Neutrophil (primary cell): ENCODE measurements around the gene CREB5.

Experiments
- H3K27ac ChIP-seq: fragments of 200-600 bp; sonication (generic); 2 replicates; pipeline ENCODE4 v1.5.1; 2016; ENCODE audit warnings: mild to moderate bottlenecking, moderate library complexity
- H3K27me3 ChIP-seq: fragments of 200-600 bp; sonication (generic); 2 replicates; pipeline ENCODE4 v1.6.0; 2016; ENCODE audit warnings: mild to moderate bottlenecking
- H3K36me3 ChIP-seq: fragments of 200-600 bp; sonication (generic); 2 replicates; pipeline ENCODE4 v1.5.1; 2017
- H3K4me1 ChIP-seq, 2 experiments: fragments of 200-600 bp in 1 of 2; sonication (generic) in 1 of 2; 1 replicate in 1 of 2; 2 replicates in 1 of 2; pipeline versions ENCODE4 v1.5.1 to v1.6.1; 2013 to 2016; ENCODE audit warnings: low read depth in 1 of 2, low read length in 1 of 2, mild to moderate bottlenecking in 1 of 2, moderate library complexity in 1 of 2; ENCODE audit not compliant: control insufficient read depth in 1 of 2, insufficient read depth in 1 of 2
- H3K4me3 ChIP-seq, 2 experiments: fragments of 200-600 bp in 1 of 2; sonication (generic) in 1 of 2; 1 replicate in 1 of 2; 2 replicates in 1 of 2; pipeline ENCODE4 v1.5.1; 2013 to 2016; ENCODE audit warnings: low read depth in 1 of 2, low read length in 1 of 2, mild to moderate bottlenecking in 1 of 2, moderate library complexity in 1 of 2
- H3K9me3 ChIP-seq: fragments of 200-600 bp; sonication (generic); 2 replicates; pipeline ENCODE4 v1.5.1; 2016
- TF ChIP-seq, protein P1 (sequence below): fragments of 200-600 bp; sonication (generic); IDR thresholded peaks from 2 replicates; pipeline ENCODE4 v1.5.1; 2016; ENCODE audit warnings: antibody characterized with exemption

CREB5 gene

DNA sequence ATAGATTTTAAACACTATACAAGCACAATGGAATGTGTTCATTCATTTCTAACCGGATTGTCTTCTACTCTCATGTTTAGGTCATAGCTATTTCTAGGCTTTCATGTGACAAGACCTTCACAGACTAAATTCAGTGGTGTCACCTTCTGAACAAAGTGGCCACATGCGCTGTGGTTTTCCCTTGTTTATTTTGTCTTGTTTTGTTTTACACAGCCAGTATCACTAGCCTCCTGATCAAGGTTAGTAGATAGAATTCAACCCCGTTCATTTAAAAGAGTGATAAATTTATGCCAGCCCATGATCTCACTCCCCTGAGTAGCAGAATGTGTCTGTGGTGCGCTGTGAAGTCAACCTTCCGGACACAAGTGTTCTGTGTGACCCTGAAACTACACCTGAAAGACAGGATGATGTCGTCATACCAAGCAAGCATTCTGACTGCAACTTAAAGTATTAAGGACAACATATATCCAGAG, 209.1 kb downstream of the CREB5 start:
- H3K27ac ChIP-seq: no peak overlapping the region
- H3K27me3 ChIP-seq: no peaks in the 10 kb centered on the region
- no peak overlapping the region for H3K4me3 ChIP-seq
- H3K9me3 ChIP-seq: no peaks in the 10 kb centered on the region
- peaks cover 13 to 15% of the 10 kb centered on the region in 2 experiments for H3K4me1 ChIP-seq
- TF ChIP-seq, protein P1, sequence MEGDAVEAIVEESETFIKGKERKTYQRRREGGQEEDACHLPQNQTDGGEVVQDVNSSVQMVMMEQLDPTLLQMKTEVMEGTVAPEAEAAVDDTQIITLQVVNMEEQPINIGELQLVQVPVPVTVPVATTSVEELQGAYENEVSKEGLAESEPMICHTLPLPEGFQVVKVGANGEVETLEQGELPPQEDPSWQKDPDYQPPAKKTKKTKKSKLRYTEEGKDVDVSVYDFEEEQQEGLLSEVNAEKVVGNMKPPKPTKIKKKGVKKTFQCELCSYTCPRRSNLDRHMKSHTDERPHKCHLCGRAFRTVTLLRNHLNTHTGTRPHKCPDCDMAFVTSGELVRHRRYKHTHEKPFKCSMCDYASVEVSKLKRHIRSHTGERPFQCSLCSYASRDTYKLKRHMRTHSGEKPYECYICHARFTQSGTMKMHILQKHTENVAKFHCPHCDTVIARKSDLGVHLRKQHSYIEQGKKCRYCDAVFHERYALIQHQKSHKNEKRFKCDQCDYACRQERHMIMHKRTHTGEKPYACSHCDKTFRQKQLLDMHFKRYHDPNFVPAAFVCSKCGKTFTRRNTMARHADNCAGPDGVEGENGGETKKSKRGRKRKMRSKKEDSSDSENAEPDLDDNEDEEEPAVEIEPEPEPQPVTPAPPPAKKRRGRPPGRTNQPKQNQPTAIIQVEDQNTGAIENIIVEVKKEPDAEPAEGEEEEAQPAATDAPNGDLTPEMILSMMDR: no peak
- no peaks in the 10 kb centered on the region for H3K36me3 ChIP-seq

- Histone ChIP-seq H3K27ac (no peak overlapping the region), H3K27me3 (no peaks in the 10 kb centered on the region), H3K36me3 (no peaks in the 10 kb centered on the region), H3K9me3 (no peaks in the 10 kb centered on the region), H3K4me3 (no peak overlapping the region), H3K4me1 (peaks cover 17 to 20% of the 10 kb centered on the region in 2 experiments)
- TF ChIP-seq, protein P1: no peak
These were observed 210.9 kb downstream of the CREB5 start for GRCh38 chr7:28623105-28623730.

DNA sequence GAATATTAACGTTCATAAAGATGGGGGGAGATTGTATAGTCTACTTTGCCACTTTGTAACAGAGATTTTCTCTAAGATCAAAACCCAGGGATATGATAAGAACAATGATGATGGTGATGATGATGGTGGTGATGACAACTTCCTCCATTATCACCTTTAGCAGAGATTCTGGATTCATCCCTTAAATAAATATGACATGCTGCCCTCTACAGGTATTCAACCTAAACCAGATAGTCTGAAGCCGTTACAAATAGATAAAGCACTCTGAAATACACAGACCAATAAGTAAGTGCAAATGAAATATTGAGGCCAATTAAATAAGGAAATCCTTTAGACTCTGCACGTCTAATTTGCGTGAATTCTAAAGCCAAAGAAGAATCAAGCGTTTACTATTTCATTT, 211.5 kb downstream of the CREB5 start:
- H3K4me1 ChIP-seq: peaks cover 17 to 20% of the 10 kb centered on the region in 2 experiments
- no peaks in the 10 kb centered on the region for H3K9me3 ChIP-seq
- H3K36me3 ChIP-seq: no peaks in the 10 kb centered on the region
- TF ChIP-seq, protein P1: no peak
- H3K27me3 ChIP-seq: peaks cover 4% of the 10 kb centered on the region
- no peak overlapping the region for H3K27ac ChIP-seq
- no peak overlapping the region for H3K4me3 ChIP-seq

- H3K36me3 ChIP-seq: no peaks in the 10 kb centered on the region
- no peak overlapping the region for H3K4me3 ChIP-seq
- H3K9me3 ChIP-seq: no peaks in the 10 kb centered on the region
- peak overlapping the region; percentile 19 for H3K27ac ChIP-seq
- H3K4me1 ChIP-seq: peaks cover 17 to 20% of the 10 kb centered on the region in 2 experiments
- peaks cover 12% of the 10 kb centered on the region for H3K27me3 ChIP-seq
- TF ChIP-seq, protein P1: no peak
These were observed 213.1 kb downstream of the CREB5 start for GRCh38 chr7:28625432-28625831.

- H3K27ac ChIP-seq: no peak overlapping the region
These were observed 213.9 kb downstream of the CREB5 start for GRCh38 chr7:28626221-28626620.

More at GRCh38 chr7:28626221-28626620, 213.9 kb downstream of the CREB5 start:
- Histone ChIP-seq H3K27me3 (peaks cover 18% of the 10 kb centered on the region), H3K9me3 (no peaks in the 10 kb centered on the region), H3K4me3 (no peak overlapping the region), H3K4me1 (peaks cover 17 to 20% of the 10 kb centered on the region in 2 experiments), H3K36me3 (no peaks in the 10 kb centered on the region)
- TF ChIP-seq, protein P1: no peak
